HG03457 (cell line): ENCODE data around the gene ABLIM1.

ENCODE experiments used
- ATAC-seq: cut with Tn5 transposase; IDR thresholded peaks from one replicate; pipeline ENCODE4 v1.9.1; 2021; ENCODE audit warnings: moderate number of reproducible peaks; ENCODE audit not compliant: unreplicated experiment

Gene ABLIM1

GRCh38 chr10:114593240-114593792, 64.8 kb downstream of the ABLIM1 start:
- ATAC-seq, result no peak

GRCh38 chr10:114590993-114591392, 67.1 kb downstream of the ABLIM1 start:
- ATAC-seq, result no peak

- ATAC-seq, result no peak
These were observed 73.7 kb downstream of the ABLIM1 start for GRCh38 chr10:114584419-114584818.

GRCh38 chr10:114581071-114581470, 77.0 kb downstream of the ABLIM1 start:
- no peak for ATAC-seq

GRCh38 chr10:114577133-114577532, 80.9 kb downstream of the ABLIM1 start:
- ATAC-seq, result no peak

GRCh38 chr10:114576716-114577115, 81.4 kb downstream of the ABLIM1 start:
- no peak for ATAC-seq

- ATAC-seq, result no peak
These were observed 82.0 kb downstream of the ABLIM1 start for GRCh38 chr10:114576132-114576487.

GRCh38 chr10:114575417-114576131, 82.5 kb downstream of the ABLIM1 start:
- no peak for ATAC-seq

- no peak for ATAC-seq
These were observed 84.6 kb downstream of the ABLIM1 start for GRCh38 chr10:114573330-114574045.

GRCh38 chr10:114571316-114571999, 86.6 kb downstream of the ABLIM1 start:
- no peak for ATAC-seq

- no peak for ATAC-seq
These were observed 92.0 kb downstream of the ABLIM1 start for GRCh38 chr10:114566064-114566463.

GRCh38 chr10:114565066-114565465, 93.0 kb downstream of the ABLIM1 start:
- ATAC-seq, result no peak

GRCh38 chr10:114561008-114561523, 97.0 kb downstream of the ABLIM1 start:
- no peak for ATAC-seq

GRCh38 chr10:114560144-114560543, 97.9 kb downstream of the ABLIM1 start:
- no peak for ATAC-seq

- no peak for ATAC-seq
These were observed 98.4 kb downstream of the ABLIM1 start for GRCh38 chr10:114559636-114560035.

GRCh38 chr10:114557854-114558253, 100.2 kb downstream of the ABLIM1 start:
- no peak for ATAC-seq

GRCh38 chr10:114556236-114557122, 101.6 kb downstream of the ABLIM1 start:
- ATAC-seq, result no peak

GRCh38 chr10:114553436-114553835, 104.6 kb downstream of the ABLIM1 start:
- ATAC-seq, result no peak

- no peak for ATAC-seq
These were observed 106.0 kb downstream of the ABLIM1 start for GRCh38 chr10:114552050-114552449.

GRCh38 chr10:114551636-114551972, 106.5 kb downstream of the ABLIM1 start:
- ATAC-seq, result no peak
